ENCODE measurements around the gene SLC35A1. TPM values are rescaled to one million over a fixed set of nuclear protein-coding genes. Genes with fewer than 3 reads are reported as not detected.

Gene SLC35A1

Small RNA genes lying within 50 kb of the gene (small RNA-seq; reads per million reads assigned to genes)
- not detected for gene AL049697.2 (ENCODE audit: low read depth)
- gene RNU6-444P (ENCODE audit: low read depth) = not detected
